HG02884 (cell line): ENCODE results near the gene PLA2G2F.

Source experiments
- ATAC-seq: cut with Tn5 transposase; IDR thresholded peaks from one replicate; pipeline ENCODE4 v1.9.1; 2021; ENCODE audit warnings: mild to moderate bottlenecking, moderate library complexity; ENCODE audit not compliant: unreplicated experiment

PLA2G2F gene

DNA sequence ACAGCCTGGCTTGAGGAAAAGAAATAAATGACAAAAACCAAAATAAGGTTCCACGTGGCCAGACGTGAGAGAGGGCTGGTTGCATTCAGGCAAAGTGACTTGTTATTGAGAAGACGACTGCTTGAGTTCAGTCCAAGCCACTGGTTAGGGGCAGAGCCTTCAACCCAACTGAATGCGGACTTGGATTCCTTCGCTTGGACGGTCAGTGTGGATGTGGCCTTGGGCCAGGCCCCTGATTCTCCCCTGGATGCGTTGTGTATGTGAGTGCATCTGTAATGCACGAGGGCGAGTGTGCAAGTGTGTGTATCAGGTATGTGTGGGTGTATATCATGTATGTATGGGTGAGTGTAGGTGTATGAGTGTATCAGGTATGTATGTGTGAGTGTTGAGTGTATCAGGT lies 1.9 kb downstream of the PLA2G2F start:
- ATAC-seq: no peak

GRCh38 chr1:20141466-20141865 lies 2.3 kb downstream of the PLA2G2F start:
- no peak for ATAC-seq

- ATAC-seq: no peak
These were observed 3.0 kb downstream of the PLA2G2F start for GRCh38 chr1:20142001-20142710.

GRCh38 chr1:20143318-20143717 lies 4.2 kb downstream of the PLA2G2F start:
- ATAC-seq: no peak

DNA sequence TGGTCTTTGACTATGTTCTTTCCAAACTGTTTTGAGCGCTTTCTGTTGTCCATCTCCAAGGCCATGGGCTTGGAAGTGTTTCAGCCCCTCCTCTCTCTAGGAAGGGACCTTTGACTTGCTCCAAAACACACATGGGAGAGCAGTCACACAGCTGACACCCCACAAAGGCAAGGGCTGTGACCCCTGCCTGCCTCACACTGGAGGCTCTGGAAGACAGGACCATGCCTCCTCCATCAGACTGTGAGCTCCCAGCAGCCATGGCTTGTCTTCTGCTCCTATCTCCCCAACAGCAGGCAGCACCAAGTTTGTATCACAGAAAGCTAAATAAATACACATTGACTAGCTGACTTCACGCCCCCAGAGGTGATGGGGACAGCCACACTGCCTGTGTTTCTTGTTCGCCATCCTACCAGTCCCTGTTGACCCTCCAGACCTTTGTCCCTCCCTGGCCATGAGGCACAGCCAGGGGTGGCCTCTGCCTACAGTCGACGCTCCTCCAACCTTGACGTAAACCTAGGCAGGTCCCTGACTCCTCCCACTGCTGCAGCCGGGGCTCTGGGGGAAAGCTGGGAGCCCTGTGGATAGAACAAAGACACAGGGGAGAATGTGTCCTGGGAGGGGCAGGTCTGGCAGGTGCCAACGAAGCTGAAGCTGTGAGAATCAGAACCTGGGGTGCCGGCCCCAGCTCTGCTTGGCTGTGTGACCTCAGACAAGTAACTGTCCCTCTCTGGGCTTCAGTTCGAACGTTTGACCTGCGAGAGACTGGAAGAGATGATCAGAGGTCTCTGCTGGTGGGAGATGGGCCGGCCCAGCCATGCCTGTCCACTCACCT lies 4.8 kb downstream of the PLA2G2F start:
- no peak for ATAC-seq

GRCh38 chr1:20147846-20148570 lies 8.9 kb downstream of the PLA2G2F start:
- no peak for ATAC-seq

DNA sequence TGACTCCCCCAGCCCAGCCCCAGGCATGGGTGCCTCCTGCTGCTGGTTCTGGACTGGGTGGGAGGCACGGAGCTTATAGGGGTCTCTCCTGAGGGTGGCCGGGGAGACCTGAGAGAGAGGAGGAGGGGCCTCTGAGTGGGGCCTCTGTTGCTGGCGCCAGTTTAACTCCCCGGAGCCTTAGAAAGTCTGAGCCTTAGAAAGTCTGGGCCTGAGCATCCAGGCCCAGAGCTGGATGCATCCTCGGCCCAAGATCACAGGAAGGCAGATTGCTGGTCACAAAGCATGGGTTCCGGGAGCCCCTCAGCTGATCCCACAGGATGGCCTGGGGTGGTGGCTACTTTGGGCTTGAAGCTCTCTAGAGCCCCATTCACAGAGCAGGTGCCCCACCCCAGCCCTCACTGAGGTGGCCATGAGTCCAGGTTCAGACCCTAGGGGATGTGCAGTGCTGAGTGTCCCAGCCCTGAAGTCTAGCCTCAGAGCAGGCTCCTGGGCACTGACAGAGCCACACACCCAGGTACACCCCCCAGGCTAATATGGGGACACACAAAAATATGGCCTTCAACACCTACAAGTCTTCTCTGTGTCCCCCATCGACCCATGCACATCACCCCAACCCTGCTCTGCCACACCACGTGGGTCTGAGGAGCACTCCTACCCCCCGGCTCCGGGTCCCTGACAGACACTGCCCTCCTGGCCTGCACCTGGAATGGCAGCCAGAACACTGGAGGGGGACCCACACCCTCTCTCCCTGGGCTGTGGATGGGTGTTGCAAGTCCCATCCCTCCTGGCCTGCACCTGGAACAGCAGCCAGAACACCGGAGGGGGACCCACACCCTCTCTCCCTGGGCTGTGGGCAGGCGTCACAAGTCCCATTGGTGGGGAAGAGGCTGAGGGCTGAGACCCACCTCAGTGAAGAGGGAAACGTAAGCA lies 9.7 kb downstream of the PLA2G2F start:
- ATAC-seq: no peak

GRCh38 chr1:20149601-20150325 lies 10.6 kb downstream of the PLA2G2F start:
- ATAC-seq: no peak

DNA sequence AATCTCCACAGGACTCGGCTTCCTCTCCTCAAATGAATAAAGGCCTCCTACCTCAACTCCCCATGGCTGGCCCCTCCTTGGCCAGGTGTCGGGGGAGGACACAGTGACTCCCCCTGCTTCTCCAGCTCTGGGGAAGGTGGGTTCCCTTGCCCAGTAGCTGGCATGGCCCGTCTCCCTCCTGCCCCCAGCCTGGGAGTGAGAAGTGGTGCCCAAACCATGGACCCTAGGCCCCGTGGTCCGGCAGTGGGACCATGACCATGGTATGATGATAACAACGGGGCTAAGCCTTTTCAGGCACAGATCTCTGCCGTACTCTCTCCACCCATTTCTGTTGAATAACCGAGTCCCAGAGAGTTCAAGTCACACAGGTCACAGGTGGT lies 11.2 kb downstream of the PLA2G2F start:
- ATAC-seq: no peak

DNA sequence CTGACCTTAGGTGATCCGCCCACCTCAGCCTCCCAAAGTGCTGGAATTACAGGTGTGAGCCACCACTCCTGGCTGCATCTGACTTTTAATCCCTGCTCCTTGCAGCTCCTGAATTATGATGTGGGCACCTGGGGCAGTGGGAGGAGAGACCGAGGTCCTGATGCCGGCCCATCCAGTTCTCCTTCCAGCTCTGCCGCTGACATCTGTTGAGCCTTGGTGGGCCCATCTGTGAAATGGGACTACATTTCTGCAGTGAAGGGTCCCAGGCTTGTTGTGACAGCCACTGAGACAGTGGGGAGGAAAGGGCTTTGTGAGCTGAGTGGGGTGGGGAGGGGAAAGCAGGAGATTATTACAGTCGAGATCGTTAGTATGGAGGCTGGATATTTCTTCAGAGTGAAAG lies 11.8 kb downstream of the PLA2G2F start:
- no peak for ATAC-seq

DNA sequence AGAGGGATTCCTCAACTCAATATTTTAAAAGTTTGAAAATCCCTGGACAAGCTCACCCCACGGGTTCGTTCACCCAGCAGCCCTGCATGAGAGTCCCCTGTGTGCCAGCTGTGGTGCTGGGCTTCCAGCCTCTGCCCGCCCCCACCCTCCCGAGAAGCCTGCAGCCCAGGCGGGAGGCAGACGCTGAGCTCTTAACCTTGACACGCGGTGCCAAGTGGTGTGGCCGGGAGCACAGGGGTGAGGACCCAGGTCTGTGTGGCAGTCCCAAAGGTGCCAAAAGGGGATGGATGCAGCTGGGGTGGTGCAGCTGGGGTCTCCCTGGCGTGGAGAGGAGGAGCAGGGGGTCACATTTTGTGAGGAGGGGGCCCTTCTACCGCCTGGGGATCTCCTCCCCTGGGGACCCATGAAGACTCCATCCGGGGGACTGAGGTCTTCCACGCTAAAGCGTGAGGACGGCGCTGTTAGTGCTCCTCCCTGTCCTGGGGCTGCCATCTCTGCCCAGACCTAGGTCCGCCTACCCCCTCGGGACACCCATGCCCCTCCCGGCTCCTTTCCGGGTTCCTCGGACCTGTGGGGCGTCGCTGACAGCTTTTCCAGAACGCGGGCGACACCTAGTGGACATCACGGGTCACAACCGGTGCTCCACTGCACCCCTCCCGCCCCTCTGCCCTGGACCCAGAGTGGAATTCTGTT lies 12.9 kb downstream of the PLA2G2F start:
- ATAC-seq: no peak

GRCh38 chr1:20152599-20152930 lies 13.4 kb downstream of the PLA2G2F start:
- ATAC-seq: no peak

DNA sequence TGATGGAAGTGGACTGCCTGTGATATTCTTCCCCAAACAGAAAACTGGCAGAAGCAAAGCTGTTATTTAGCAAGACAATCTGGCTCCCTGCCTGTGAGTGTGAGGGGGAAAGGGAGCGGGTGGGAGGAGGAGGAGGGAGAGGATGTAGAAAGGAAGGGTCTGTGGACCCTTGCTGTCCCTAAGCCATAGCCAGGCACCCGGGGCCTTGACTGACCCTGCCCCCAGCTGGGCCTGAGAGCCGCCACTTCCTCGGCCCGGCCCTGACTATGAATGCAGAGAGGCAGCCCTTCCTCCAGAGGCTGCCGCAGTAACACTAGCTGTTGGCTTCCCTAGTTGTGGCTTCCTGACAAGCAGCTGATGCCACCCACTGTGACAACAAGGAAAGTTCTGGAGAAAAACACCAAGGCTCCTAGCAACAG lies 13.9 kb downstream of the PLA2G2F start:
- no peak for ATAC-seq

GRCh38 chr1:20154301-20154831 lies 15.2 kb downstream of the PLA2G2F start:
- no peak for ATAC-seq

DNA sequence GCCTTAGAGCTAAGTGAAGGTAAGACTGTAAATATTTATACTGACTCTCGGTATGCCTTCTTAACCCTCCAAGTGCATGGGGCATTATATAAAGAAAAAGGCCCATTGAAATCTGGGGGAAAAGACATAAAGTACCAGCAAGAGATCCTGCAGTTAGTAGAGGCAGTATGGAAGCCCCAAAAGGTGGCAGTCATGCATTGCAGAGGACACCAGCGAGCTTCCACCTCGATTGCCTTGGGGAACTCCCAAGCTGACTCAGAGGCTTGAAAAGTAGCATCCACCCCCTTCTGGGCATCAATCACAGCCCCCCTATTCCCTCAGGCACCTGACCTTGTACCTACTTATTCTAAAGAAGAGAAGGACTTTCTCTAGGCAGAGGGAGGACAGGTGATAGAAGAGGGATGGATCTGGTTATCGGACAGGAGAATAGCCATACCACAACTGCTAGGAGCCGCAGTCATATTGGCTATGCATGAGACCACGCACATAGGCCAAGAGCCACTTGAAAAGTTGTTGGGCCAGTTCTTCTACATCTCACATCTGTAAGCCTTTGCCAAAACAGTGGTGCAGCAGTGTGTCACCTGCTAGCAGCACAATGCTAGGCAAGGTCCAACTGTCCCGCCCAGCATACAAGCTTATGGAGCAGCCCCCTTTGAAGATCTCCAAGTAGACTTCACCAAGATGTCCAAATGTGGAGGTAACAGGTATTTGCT lies 19.4 kb downstream of the PLA2G2F start:
- no peak for ATAC-seq

GRCh38 chr1:20160034-20160433 lies 20.9 kb downstream of the PLA2G2F start:
- no peak for ATAC-seq

DNA sequence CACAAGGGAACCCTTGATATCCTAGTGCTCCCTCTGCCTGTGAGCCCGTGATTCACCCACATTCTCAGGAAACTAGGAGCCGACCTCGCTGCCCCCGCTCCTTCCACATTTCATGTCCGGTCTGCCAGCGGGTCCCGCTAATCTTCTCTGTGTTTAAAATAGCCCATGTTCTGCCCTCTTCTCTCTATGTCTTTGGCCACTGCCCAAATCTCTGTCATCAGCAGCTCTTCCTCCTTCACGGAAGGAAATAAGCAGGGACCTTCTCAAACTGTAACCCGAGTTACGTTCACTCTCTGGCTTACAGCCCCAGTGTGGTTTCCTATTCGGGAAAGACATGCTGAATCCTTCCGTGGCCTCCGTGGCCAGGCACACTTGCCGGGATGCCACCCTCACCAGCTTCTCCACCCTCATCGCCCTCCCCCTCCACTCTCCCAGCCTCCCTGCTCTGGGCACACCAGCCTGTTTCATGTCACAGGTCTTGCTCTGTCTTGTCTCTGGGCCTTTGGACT lies 25.6 kb downstream of the PLA2G2F start:
- ATAC-seq: no peak

DNA sequence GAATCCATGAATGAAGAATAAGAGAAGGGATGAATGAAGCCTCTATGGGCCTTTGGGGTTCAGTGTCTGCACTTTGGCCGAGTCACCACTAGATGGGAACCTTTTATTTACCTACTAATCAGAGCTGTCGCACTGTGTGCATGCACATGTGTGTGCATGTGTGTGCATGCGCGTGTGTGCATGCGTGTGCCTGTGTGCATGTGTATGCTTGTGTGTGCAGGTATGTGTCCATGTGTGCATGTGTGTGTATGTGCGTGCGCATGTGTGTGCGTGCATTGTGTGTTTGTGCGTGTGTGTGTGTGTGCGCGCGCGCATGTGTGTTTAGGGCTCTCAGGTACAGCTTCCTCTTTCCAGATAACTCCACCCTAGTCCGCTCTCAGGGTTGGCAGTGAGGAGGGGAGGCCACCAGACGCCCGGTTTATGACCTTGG lies 26.4 kb downstream of the PLA2G2F start:
- no peak for ATAC-seq
